ENCODE data around the gene LRRC57. TPM values are rescaled to one million over a fixed set of nuclear protein-coding genes. Genes with fewer than 3 reads are reported as not detected.

Gene LRRC57
- total and polyA plus RNA-seq, 2 of the 13 experiments (the other 11 are each of a cell fraction or from before 2014, with no cell fraction given): 5.8 to 14.8 TPM

- TF ChIP-seq SKIL (CRISPR knock-in tag; IDR thresholded peaks at IDR 0.05; ENCODE audit: borderline replicate concordance) (peak; percentile 38; the same call in 1 of the 2 replicates), ZNF441 (CRISPR knock-in tag; IDR thresholded peaks at IDR 0.05; ENCODE audit: borderline replicate concordance) (peak; percentile 30; the same call in 1 of the 2 replicates), ZNF407 (CRISPR knock-in tag; IDR thresholded peaks at IDR 0.05; ENCODE audit: not compliant biosample characterization) (peak; percentile 77), ZNF547 (CRISPR knock-in tag; IDR thresholded peaks at IDR 0.05) (peak; percentile 75; the same call in 1 of the 2 replicates), PCBP1 (IDR thresholded peaks at IDR 0.05; ENCODE audit: borderline replicate concordance, low read depth, low read length) (0 out of 2 replicates have a peak, but pooled peaks have one; percentile 58), SP140L (CRISPR knock-in tag; IDR thresholded peaks at IDR 0.05; ENCODE audit: borderline replicate concordance) (no peak)
- TF ChIP-seq, protein P1, sequence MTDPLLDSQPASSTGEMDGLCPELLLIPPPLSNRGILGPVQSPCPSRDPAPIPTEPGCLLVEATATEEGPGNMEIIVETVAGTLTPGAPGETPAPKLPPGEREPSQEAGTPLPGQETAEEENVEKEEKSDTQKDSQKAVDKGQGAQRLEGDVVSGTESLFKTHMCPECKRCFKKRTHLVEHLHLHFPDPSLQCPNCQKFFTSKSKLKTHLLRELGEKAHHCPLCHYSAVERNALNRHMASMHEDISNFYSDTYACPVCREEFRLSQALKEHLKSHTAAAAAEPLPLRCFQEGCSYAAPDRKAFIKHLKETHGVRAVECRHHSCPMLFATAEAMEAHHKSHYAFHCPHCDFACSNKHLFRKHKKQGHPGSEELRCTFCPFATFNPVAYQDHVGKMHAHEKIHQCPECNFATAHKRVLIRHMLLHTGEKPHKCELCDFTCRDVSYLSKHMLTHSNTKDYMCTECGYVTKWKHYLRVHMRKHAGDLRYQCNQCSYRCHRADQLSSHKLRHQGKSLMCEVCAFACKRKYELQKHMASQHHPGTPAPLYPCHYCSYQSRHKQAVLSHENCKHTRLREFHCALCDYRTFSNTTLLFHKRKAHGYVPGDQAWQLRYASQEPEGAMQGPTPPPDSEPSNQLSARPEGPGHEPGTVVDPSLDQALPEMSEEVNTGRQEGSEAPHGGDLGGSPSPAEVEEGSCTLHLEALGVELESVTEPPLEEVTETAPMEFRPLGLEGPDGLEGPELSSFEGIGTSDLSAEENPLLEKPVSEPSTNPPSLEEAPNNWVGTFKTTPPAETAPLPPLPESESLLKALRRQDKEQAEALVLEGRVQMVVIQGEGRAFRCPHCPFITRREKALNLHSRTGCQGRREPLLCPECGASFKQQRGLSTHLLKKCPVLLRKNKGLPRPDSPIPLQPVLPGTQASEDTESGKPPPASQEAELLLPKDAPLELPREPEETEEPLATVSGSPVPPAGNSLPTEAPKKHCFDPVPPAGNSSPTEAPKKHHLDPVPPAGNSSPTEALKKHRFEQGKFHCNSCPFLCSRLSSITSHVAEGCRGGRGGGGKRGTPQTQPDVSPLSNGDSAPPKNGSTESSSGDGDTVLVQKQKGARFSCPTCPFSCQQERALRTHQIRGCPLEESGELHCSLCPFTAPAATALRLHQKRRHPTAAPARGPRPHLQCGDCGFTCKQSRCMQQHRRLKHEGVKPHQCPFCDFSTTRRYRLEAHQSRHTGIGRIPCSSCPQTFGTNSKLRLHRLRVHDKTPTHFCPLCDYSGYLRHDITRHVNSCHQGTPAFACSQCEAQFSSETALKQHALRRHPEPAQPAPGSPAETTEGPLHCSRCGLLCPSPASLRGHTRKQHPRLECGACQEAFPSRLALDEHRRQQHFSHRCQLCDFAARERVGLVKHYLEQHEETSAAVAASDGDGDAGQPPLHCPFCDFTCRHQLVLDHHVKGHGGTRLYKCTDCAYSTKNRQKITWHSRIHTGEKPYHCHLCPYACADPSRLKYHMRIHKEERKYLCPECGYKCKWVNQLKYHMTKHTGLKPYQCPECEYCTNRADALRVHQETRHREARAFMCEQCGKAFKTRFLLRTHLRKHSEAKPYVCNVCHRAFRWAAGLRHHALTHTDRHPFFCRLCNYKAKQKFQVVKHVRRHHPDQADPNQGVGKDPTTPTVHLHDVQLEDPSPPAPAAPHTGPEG (CRISPR knock-in tag; IDR thresholded peaks at IDR 0.05): peak; percentile 55; the same call in 1 of the 2 replicates
Observed at GRCh38 chr15:42548249-42549031, at the start of gene LRRC57, which contains the start of gene HAUS2 (continued).

All from HepG2 (cell line).